Activated CD4-positive, alpha-beta T cell treated with anti-CD3 and anti-CD28 coated beads for 36 hours (primary cell): ENCODE results near the gene BTN2A1. TPM values are rescaled to one million over a fixed set of nuclear protein-coding genes. Genes with fewer than 3 reads are reported as not detected.
"Not testable (repeated sequence)": the region's sequence is repeated elsewhere in the genome, so short reads cannot be mapped to it uniquely, and the experiment has no call there.

Experiments used
- ATAC-seq: fragments of 200-7000 bp; cut with Tn5 transposase; one replicate; pipeline ENCODE4 v1.10.0; 2021; ENCODE audit warnings: mild to moderate bottlenecking, moderate library complexity
- CTCF ChIA-PET: fragments of 350-600 bp; sonication (Branson Sonifier 250); formaldehyde crosslinking; loops from one replicate; lab custom pipeline; 2021; ENCODE audit warnings: antibody characterized with exemption; lab: Charles Lee
- POLR2A ChIA-PET: fragments of 350-600 bp; sonication (Branson Sonifier 250); formaldehyde crosslinking; loops from one replicate; lab custom pipeline; 2021; ENCODE audit warnings: antibody characterized with exemption, inconsistent platforms; lab: Charles Lee
- DNase-seq: peaks from one replicate; pipeline ENCODE4 v3.0.0-alpha.2; 2020
- H3K27ac Mint-ChIP-seq: one replicate; pipeline ENCODE4 v1.8.0; 2021; ENCODE audit warnings: mixed read lengths
- H3K27me3 Mint-ChIP-seq: one replicate; pipeline ENCODE4 v1.8.0; 2021; ENCODE audit warnings: mixed read lengths
- H3K36me3 Mint-ChIP-seq: one replicate; pipeline ENCODE4 v1.8.0; 2021; ENCODE audit warnings: low read depth, mixed read lengths
- H3K4me1 Mint-ChIP-seq: one replicate; pipeline ENCODE4 v1.8.0; 2021; ENCODE audit warnings: mixed read lengths
- H3K4me3 Mint-ChIP-seq: one replicate; pipeline ENCODE4 v1.8.0; 2021; ENCODE audit warnings: mild to moderate bottlenecking, moderate library complexity, mixed read lengths
- H3K9me3 Mint-ChIP-seq: one replicate; pipeline ENCODE4 v1.8.0; 2021; ENCODE audit warnings: low read depth, mixed read lengths
- intact Hi-C, 2 experiments: fragments of 100-400 bp; cut with DNase I in 1 of 2; cut with micrococcal nuclease in 1 of 2; formaldehyde crosslinking; loops; one replicate each; pipeline versions ENCODE4 v1.14.2 to v1.15.1; 2022 to 2024; cut with DNase I, micrococcal nuclease
- total RNA-seq, 2 experiments: library from RNA; stranded (reverse); gene quantifications; one replicate each; pipeline ENCODE4 v1.2.3, GENCODE V29; 2021

The BTN2A1 gene
- total RNA-seq = 10 to 100 TPM; 17.3 to 17.5 TPM

GRCh38 chr6:26457806-26458688 is at the start of gene BTN2A1:
Gene BTN2A1 (plus strand): TSS chr6:26457955. CDS start chr6:26458637, 682 bp downstream.
- no peaks in the 10 kb centered on the region for H3K9me3 Mint-ChIP-seq
- POLR2A ChIA-PET = interaction anchor here (0.5 kb wide), 1 partner anchor 119 kb away, joined by 3 read pairs; no protein-coding TSS in a partner anchor
- DNase-seq (peak; percentile 76), ATAC-seq (peak; percentile 99)
- CTCF ChIA-PET = interaction anchor here (0.5 kb wide), 1 partner anchor 660 kb away, joined by 3 read pairs; no protein-coding TSS in a partner anchor
- H3K4me3 Mint-ChIP-seq = peak within 1 kb of the TSS; percentile 87
- intact Hi-C loops = loop anchor here (1.0 to 5.0 kb wide), 7 partner anchors 15 to 79 kb away; partner anchors contain the start of genes BTN3A3 (in 2 of the 2), BTN2A2 (in 1 of the 2), BTN3A1 (in 1 of the 2) and HMGN4 (in 1 of the 2)
- H3K27me3 Mint-ChIP-seq = no peaks in the 10 kb centered on the region
- H3K36me3 Mint-ChIP-seq = peaks cover 37% of the 10 kb centered on the region
- peaks cover 45% of the 10 kb centered on the region for H3K4me1 Mint-ChIP-seq
- peak within 1 kb of the TSS; percentile 97 for H3K27ac Mint-ChIP-seq

DNA sequence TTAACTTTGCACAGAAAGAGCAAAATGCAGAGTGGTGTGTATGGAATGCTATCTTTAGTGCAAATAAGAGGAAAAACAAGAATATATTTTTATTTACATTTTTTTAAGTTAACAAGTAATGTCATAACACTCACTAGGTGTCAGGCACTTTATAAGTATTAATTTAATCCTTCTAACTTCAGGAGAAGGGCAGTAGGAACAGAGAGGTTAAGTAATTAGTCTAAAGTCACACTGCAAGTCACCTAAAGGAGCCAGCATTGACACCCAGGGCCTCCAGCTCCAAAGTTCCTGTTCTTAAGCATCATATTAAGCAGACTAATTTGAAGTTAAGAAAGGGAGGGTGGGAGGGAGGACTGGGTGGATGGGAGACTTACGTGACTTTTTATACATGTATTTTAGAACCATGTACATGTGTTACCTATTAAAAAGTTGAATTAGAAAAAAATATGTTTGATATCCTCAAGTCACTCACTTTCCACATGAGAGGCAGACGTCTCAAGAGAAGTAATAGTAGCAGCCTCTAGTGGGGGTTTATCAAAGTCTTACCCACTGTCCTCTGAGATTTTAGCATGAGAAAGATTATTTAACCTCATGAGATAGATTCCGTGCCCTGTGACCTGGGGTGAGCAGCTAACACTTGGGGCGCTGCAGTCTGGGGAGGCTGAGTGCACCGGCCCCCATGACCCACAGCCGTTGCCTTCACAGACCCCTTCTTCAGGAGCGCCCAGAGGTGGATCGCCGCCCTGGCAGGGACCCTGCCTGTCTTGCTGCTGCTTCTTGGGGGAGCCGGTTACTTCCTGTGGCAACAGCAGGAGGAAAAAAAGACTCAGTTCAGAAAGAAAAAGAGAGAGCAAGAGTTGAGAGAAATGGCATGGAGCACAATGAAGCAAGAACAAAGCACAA is 48.7 kb upstream of the BTN2A1 start:
- no peaks in the 10 kb centered on the region for H3K27me3 Mint-ChIP-seq
- no peak overlapping the region for H3K27ac Mint-ChIP-seq
- H3K36me3 Mint-ChIP-seq = peaks cover 57% of the 10 kb centered on the region
- intact Hi-C loops = no loop called here
- ATAC-seq (no peak), DNase-seq (no peak)
- POLR2A ChIA-PET = no interaction called here
- peaks cover 38% of the 10 kb centered on the region for H3K4me1 Mint-ChIP-seq
- CTCF ChIA-PET = no interaction called here
- no peaks in the 10 kb centered on the region for H3K9me3 Mint-ChIP-seq
- H3K4me3 Mint-ChIP-seq = no peak overlapping the region

DNA sequence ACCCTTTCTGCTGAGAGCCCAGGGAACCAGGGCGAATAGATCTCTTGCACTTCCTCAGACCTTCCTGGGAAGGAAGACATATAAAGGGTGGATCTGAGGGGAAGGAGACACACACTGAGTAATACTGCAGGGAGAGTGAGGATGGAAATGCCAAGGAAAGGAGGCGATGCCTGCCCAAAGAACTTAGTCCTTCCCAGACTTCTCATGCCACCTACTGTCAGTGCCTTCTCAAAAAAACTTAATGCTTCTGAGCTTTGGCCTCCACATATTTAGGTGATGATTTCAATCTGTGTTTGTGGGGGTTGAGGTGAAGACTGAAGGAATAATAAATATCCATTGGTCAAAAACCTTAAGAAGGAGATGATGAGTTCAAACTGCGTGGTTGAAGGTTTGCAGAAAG is 46.0 kb upstream of the BTN2A1 start:
- H3K4me3 Mint-ChIP-seq = no peak overlapping the region
- intact Hi-C loops = no loop called here
- peaks cover 16% of the 10 kb centered on the region for H3K4me1 Mint-ChIP-seq
- CTCF ChIA-PET = no interaction called here
- H3K36me3 Mint-ChIP-seq = peaks cover 52% of the 10 kb centered on the region
- H3K9me3 Mint-ChIP-seq = peaks cover 3% of the 10 kb centered on the region
- DNase-seq (no peak), ATAC-seq (no peak)
- H3K27ac Mint-ChIP-seq = no peak overlapping the region
- no peaks in the 10 kb centered on the region for H3K27me3 Mint-ChIP-seq
- POLR2A ChIA-PET = no interaction called here

GRCh38 chr6:26412228-26412627 is 45.5 kb upstream of the BTN2A1 start:
- H3K4me1 Mint-ChIP-seq = peaks cover 11% of the 10 kb centered on the region
- no peaks in the 10 kb centered on the region for H3K27me3 Mint-ChIP-seq
- POLR2A ChIA-PET = no interaction called here
- no peak for ATAC-seq
- H3K36me3 Mint-ChIP-seq = peaks cover 51% of the 10 kb centered on the region
- no peak overlapping the region for H3K4me3 Mint-ChIP-seq
- intact Hi-C loops = no loop called here
- CTCF ChIA-PET = interaction anchor here (0.7 kb wide), 1 partner anchor 141 kb away, joined by 3 read pairs; no protein-coding TSS in a partner anchor
- H3K9me3 Mint-ChIP-seq = peaks cover 6% of the 10 kb centered on the region
- no peak for DNase-seq
- H3K27ac Mint-ChIP-seq = no peak overlapping the region

- DNase-seq (no peak), ATAC-seq (no peak)
- Mint-ChIP-seq H3K4me1 (peaks cover 5% of the 10 kb centered on the region), H3K4me3 (no peak overlapping the region), H3K36me3 (peaks cover 46% of the 10 kb centered on the region), H3K9me3 (peaks cover 11% of the 10 kb centered on the region), H3K27ac (no peak overlapping the region), H3K27me3 (no peaks in the 10 kb centered on the region)
- ChIA-PET CTCF (interaction anchor here (0.7 kb wide), 1 partner anchor 141 kb away, joined by 3 read pairs; no protein-coding TSS in a partner anchor), POLR2A (no interaction called here)
- intact Hi-C loops = no loop called here
Observed at GRCh38 chr6:26412954-26413353, 44.8 kb upstream of the BTN2A1 start.

GRCh38 chr6:26414281-26414680 is 43.5 kb upstream of the BTN2A1 start:
- Mint-ChIP-seq H3K4me3 (no peak overlapping the region), H3K27me3 (no peaks in the 10 kb centered on the region), H3K4me1 (peaks cover 2% of the 10 kb centered on the region), H3K27ac (no peak overlapping the region), H3K9me3 (peaks cover 16% of the 10 kb centered on the region), H3K36me3 (peaks cover 50% of the 10 kb centered on the region)
- ATAC-seq = no peak
- no peak for DNase-seq
- CTCF ChIA-PET = interaction anchor here (1.4 kb wide), 1 partner anchor 87 kb away, joined by 3 read pairs; no protein-coding TSS in a partner anchor
- POLR2A ChIA-PET = interaction anchor here (0.7 kb wide), 1 partner anchor 123 kb away, joined by 4 read pairs; no protein-coding TSS in a partner anchor
- intact Hi-C loops = no loop called here

DNA sequence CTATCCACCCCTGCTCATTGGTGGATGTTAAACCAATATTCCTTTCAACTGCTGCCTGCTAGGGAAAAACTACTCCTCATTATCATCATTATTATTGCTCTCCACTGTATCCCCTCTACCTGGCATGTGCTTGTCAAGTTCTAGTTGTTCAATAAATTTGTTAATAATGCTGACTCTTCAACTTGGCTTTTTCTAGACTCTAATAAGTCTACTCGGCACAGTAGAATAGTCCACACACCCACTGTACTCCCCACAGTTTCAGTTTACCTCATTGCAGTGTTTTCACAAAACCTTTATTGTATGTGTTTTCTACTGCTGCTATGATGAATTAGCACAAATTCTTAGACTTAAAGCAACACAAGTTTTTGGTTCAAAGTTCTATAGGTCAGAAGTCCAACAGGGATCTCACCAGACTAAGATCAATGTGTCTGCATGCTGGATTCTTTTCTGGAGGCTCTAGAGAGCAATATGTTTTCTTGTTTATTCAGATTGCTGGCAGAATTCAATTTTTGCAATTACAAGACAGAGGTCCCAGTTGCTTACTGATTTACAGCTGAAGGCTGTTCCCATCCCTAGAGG is 42.6 kb upstream of the BTN2A1 start:
- POLR2A ChIA-PET = no interaction called here
- H3K4me1 Mint-ChIP-seq = peaks cover 2% of the 10 kb centered on the region
- H3K27ac Mint-ChIP-seq = no peak overlapping the region
- peaks cover 16% of the 10 kb centered on the region for H3K9me3 Mint-ChIP-seq
- ATAC-seq = no peak
- no peak for DNase-seq
- no peak overlapping the region for H3K4me3 Mint-ChIP-seq
- H3K27me3 Mint-ChIP-seq = no peaks in the 10 kb centered on the region
- CTCF ChIA-PET = no interaction called here
- intact Hi-C loops = no loop called here
- peaks cover 47% of the 10 kb centered on the region for H3K36me3 Mint-ChIP-seq

GRCh38 chr6:26415791-26416190 is 42.0 kb upstream of the BTN2A1 start:
- no peaks in the 10 kb centered on the region for H3K27me3 Mint-ChIP-seq
- intact Hi-C loops = no loop called here
- POLR2A ChIA-PET = no interaction called here

DNA sequence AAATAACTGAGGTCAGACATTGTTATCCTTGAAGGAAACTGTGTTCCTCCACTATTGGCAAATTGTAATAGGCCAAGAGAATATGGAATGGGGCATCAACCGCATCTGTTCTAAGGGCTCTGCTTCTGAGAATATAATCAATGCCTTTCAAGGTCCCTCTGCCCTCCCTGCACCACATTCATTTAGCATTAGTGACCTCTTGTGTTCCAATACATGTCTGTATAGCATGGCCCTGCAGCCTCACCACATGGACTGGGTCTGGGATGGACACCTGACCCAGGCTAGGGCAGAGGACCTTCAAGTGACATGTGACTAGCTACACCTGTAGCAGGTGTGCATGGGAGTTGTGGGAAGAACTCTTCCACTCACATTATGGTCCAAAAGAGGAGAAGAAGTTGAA is 41.5 kb upstream of the BTN2A1 start:
- ATAC-seq (no peak), DNase-seq (no peak)
- Mint-ChIP-seq H3K27ac (no peak overlapping the region), H3K9me3 (peaks cover 16% of the 10 kb centered on the region), H3K27me3 (no peaks in the 10 kb centered on the region), H3K36me3 (peaks cover 45% of the 10 kb centered on the region), H3K4me3 (no peak overlapping the region), H3K4me1 (peaks cover 2% of the 10 kb centered on the region)
- intact Hi-C loops = no loop called here
- CTCF ChIA-PET = no interaction called here
- POLR2A ChIA-PET = no interaction called here

More at GRCh38 chr6:26415791-26416190, 42.0 kb upstream of the BTN2A1 start:
- Mint-ChIP-seq H3K36me3 (peaks cover 47% of the 10 kb centered on the region), H3K4me3 (no peak overlapping the region), H3K4me1 (peaks cover 2% of the 10 kb centered on the region), H3K27ac (no peak overlapping the region), H3K9me3 (peaks cover 16% of the 10 kb centered on the region)
- ATAC-seq (no peak), DNase-seq (no peak)
- CTCF ChIA-PET = no interaction called here

DNA sequence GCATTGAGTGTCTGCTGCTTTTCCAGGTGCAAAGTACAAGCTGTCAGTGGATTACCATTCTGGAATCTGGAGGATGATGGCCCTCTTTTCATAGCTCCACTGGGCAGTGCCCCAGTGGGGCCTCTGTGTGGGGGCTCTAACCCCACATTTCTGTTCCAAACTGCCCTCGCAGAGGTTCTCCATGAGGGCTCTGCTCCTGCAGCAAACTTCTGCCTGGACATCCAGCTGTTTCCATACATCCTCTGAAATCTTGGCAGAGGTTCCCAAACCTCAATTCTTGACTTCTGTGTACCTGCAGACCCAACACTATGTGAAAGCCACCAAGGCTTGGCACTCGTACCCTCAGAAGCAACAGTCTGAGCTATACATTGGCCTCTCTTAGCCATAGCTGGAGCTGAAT is 39.7 kb upstream of the BTN2A1 start:
- CTCF ChIA-PET = interaction anchor here (0.7 kb wide), 2 partner anchors 10 to 34 kb away, joined by 3 read pairs; no protein-coding TSS in a partner anchor
- H3K9me3 Mint-ChIP-seq = peaks cover 16% of the 10 kb centered on the region
- POLR2A ChIA-PET, H3K27me3 Mint-ChIP-seq, H3K4me3 Mint-ChIP-seq, ATAC-seq, DNase-seq, H3K27ac Mint-ChIP-seq, intact Hi-C loops, H3K4me1 Mint-ChIP-seq: not testable (repeated sequence)
- peaks cover 34% of the 10 kb centered on the region for H3K36me3 Mint-ChIP-seq

DNA sequence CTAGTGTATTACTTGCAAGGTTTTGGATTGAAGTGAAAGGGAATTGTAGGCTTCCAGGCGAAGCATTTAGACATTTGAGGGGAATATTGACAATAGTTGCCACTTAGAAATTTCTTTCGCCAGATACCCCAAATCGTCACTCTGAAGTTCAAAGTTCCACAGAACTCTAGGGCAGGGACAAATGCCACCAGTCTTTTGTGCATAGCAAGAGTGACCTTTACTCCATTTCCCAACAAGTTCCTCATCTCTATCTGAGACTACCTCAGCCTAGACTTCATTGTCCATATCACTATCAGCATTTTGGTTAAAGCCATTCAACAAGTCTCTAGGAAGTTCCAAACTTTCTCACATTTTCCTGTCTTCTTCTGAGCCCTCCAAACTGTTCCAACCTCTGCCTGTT is 39.0 kb upstream of the BTN2A1 start:
- Mint-ChIP-seq H3K36me3 (peaks cover 28% of the 10 kb centered on the region), H3K9me3 (peaks cover 16% of the 10 kb centered on the region)
- DNase-seq, H3K27me3 Mint-ChIP-seq, H3K4me3 Mint-ChIP-seq, ATAC-seq, intact Hi-C loops, H3K4me1 Mint-ChIP-seq, POLR2A ChIA-PET, H3K27ac Mint-ChIP-seq: not testable (repeated sequence)
- CTCF ChIA-PET = interaction anchor here (0.6 to 1.2 kb wide), 5 partner anchors 11 to 77 kb away, joined by 3 to 4 read pairs (median 3); no protein-coding TSS in a partner anchor
